OCI-LY7 (cell line): ENCODE results near the gene ITGB3. TPM values are rescaled to one million over a fixed set of nuclear protein-coding genes. Genes with fewer than 3 reads are reported as not detected.

Source experiments
- BruUV-seq: library from RNA; stranded (reverse); fragments of 400-500 nt; replicated peaks from 2 replicates; lab custom pipeline; 2021; lab: Mats Ljungman, UMichigan
- CTCF ChIA-PET: fragments of 300-600 bp; sonication (Branson Sonifier 250); formaldehyde crosslinking; loops from one replicate; lab custom pipeline; 2022; ENCODE audit warnings: antibody characterized with exemption; ENCODE audit not compliant: unreplicated experiment; lab: Charles Lee
- POLR2A ChIA-PET: fragments of 300-600 bp; sonication (Branson Sonifier 250); formaldehyde crosslinking; loops from one replicate; lab custom pipeline; 2022; ENCODE audit warnings: antibody characterized with exemption; lab: Charles Lee
- DNase-seq: peaks from one replicate; pipeline ENCODE4 v3.0.0-alpha.2; 2015; ENCODE audit warnings: low spot score
- H2AFZ ChIP-seq: fragments of 200-600 bp; sonication (generic), shearing (Covaris generic); 2 replicates; pipeline ENCODE4 v1.6.1; 2014; ENCODE audit warnings: mild to moderate bottlenecking, antibody characterized with exemption, low read length, moderate library complexity
- H3K27ac ChIP-seq: fragments of 200-600 bp; sonication (generic); 2 replicates; pipeline ENCODE4 v1.5.1; 2014; ENCODE audit warnings: mixed run types, low read depth, mild to moderate bottlenecking, moderate library complexity, low read length, inconsistent platforms; ENCODE audit not compliant: poor library complexity, severe bottlenecking
- H3K36me3 ChIP-seq: fragments of 200-600 bp; sonication (generic); 2 replicates; pipeline ENCODE4 v1.6.1; 2014; ENCODE audit warnings: mild to moderate bottlenecking, antibody characterized with exemption, low read length, moderate library complexity, mixed read lengths; ENCODE audit not compliant: insufficient read depth
- H3K4me1 ChIP-seq: fragments of 200-600 bp; sonication (generic); 2 replicates; pipeline ENCODE4 v1.5.1; 2014; ENCODE audit warnings: mild to moderate bottlenecking, low read length; ENCODE audit not compliant: insufficient read depth, poor library complexity, severe bottlenecking
- H3K4me2 ChIP-seq: fragments of 200-600 bp; sonication (generic); 2 replicates; pipeline ENCODE4 v1.6.1; 2014; ENCODE audit warnings: mild to moderate bottlenecking, low read length
- H3K4me3 ChIP-seq: fragments of 200-600 bp; sonication (generic); 2 replicates; pipeline ENCODE4 v1.5.1; 2014; ENCODE audit warnings: mild to moderate bottlenecking, low read depth, low read length; ENCODE audit not compliant: poor library complexity, severe bottlenecking
- H3K79me2 ChIP-seq: fragments of 200-600 bp; sonication (generic); 2 replicates; pipeline ENCODE4 v1.6.1; 2016; ENCODE audit warnings: low read depth, mild to moderate bottlenecking, low read length, moderate library complexity, mixed read lengths; ENCODE audit not compliant: insufficient read depth
- H3K9me2 ChIP-seq: fragments of 200-600 bp; sonication (generic); 2 replicates; pipeline ENCODE4 v1.6.1; 2016; ENCODE audit warnings: mild to moderate bottlenecking, low read length, mixed read lengths; ENCODE audit not compliant: insufficient read depth
- H3K9me3 ChIP-seq: fragments of 200-600 bp; sonication (generic); 2 replicates; pipeline ENCODE4 v1.6.1; 2014; ENCODE audit warnings: mild to moderate bottlenecking, mixed run types, low read length, mixed read lengths
- H4K20me1 ChIP-seq: fragments of 200-600 bp; sonication (generic); 2 replicates; pipeline ENCODE4 v1.6.1; 2014; ENCODE audit warnings: mild to moderate bottlenecking, antibody characterized with exemption, low read length, moderate library complexity, mixed read lengths; ENCODE audit not compliant: insufficient read depth
- EZH2phosphoT487 ChIP-seq: fragments of 200-600 bp; sonication (generic); IDR thresholded peaks from 2 replicates; pipeline ENCODE4 v1.6.1; 2018; ENCODE audit warnings: low read depth, borderline replicate concordance, mild to moderate bottlenecking, mixed run types, antibody characterized with exemption, low read length, moderate library complexity, mixed read lengths
- intact Hi-C: fragments of 100-400 bp; cut with micrococcal nuclease; formaldehyde crosslinking; loops from one replicate; pipeline ENCODE4 v1.10.0; 2022; ENCODE audit not compliant: unreplicated experiment
- total RNA-seq, 2 experiments: library from RNA; depleted of rRNA in 1 of 2; stranded (reverse); fragments of >200 nt in 1 of 2; shearing (Covaris generic) in 1 of 2; gene quantifications; 2 replicates each; pipeline ENCODE4 v1.2.3, GENCODE V29; 2014 to 2022
- TF ChIP-seq, protein P1 (sequence below): fragments of 200-600 bp; sonication (generic); conservative IDR thresholded peaks from 2 replicates; pipeline ENCODE4 v1.5.1; 2014; ENCODE audit warnings: mild to moderate bottlenecking, antibody characterized with exemption, low read length, moderate library complexity, mixed read lengths

ITGB3 gene
- total RNA-seq, 2 experiments from 2014 or later, result not detected

DNA sequence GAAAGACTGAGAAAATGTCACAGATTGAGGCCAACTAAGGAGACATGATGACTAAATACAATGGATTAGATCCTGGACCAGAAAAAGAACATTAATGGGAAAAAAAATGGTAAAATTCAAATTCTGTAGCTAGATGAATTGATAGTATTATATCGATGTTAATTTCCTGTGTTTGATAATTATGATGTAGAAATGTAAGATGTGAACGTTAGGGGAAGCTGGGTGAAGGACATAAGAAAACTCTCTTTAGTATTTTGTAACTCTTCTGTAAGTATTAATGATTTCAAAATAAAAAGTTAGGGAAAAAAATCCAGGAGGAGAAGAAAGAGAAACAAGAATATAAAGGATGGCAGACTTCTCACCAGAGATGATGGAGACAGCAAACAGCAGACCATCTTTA is 2.8 kb upstream of the ITGB3 start:
- intact Hi-C loops, result no loop called here
- H3K79me2 ChIP-seq, result no peaks in the 10 kb centered on the region
- H3K9me2 ChIP-seq, result no peaks in the 10 kb centered on the region
- no peaks in the 10 kb centered on the region for H4K20me1 ChIP-seq
- no peak for DNase-seq
- TF ChIP-seq, protein P1, sequence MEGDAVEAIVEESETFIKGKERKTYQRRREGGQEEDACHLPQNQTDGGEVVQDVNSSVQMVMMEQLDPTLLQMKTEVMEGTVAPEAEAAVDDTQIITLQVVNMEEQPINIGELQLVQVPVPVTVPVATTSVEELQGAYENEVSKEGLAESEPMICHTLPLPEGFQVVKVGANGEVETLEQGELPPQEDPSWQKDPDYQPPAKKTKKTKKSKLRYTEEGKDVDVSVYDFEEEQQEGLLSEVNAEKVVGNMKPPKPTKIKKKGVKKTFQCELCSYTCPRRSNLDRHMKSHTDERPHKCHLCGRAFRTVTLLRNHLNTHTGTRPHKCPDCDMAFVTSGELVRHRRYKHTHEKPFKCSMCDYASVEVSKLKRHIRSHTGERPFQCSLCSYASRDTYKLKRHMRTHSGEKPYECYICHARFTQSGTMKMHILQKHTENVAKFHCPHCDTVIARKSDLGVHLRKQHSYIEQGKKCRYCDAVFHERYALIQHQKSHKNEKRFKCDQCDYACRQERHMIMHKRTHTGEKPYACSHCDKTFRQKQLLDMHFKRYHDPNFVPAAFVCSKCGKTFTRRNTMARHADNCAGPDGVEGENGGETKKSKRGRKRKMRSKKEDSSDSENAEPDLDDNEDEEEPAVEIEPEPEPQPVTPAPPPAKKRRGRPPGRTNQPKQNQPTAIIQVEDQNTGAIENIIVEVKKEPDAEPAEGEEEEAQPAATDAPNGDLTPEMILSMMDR, result no peak
- TF ChIP-seq EZH2phosphoT487, result no peak
- H3K9me3 ChIP-seq, result no peaks in the 10 kb centered on the region
- ChIA-PET POLR2A (no interaction called here), CTCF (no interaction called here)
- no TSS peak for BruUV-seq
- no peak overlapping the region for H2AFZ ChIP-seq
- H3K4me1 ChIP-seq, result peaks cover 9% of the 10 kb centered on the region
- no peaks in the 10 kb centered on the region for H3K36me3 ChIP-seq
- no peak overlapping the region for H3K4me3 ChIP-seq
- no peak overlapping the region for H3K27ac ChIP-seq
- H3K4me2 ChIP-seq, result no peak overlapping the region

DNA sequence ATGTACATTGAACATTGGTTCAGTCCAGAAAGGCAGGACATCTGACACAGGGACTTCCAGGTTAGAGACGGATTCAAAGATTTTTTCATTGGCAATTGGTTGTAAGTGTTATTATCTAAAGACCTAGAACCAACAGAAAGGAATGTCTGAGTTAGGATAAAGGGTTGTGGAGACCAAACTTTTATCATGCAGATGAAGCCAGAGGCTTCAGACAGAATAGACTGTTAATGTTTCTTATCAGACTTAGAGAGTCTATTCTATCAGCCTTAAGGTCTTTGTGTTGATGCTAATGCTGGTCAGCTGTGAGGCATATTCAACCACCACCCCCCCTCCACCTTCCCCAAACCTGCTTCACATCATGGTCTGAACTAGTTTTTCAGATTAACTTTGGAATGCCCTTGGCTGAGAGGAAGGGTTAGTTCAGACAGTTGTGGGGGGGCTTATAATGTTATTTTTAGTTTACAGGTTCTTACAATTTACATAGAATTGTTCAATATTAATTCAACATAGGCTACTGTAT is 2.1 kb upstream of the ITGB3 start:
- Histone ChIP-seq H3K4me2 (no peak overlapping the region), H3K79me2 (no peaks in the 10 kb centered on the region), H3K9me2 (no peaks in the 10 kb centered on the region), H2AFZ (no peak overlapping the region), H4K20me1 (no peaks in the 10 kb centered on the region), H3K4me3 (no peak overlapping the region), H3K9me3 (no peaks in the 10 kb centered on the region), H3K36me3 (no peaks in the 10 kb centered on the region), H3K27ac (no peak overlapping the region), H3K4me1 (peaks cover 9% of the 10 kb centered on the region)
- TF ChIP-seq EZH2phosphoT487, result no peak
- TF ChIP-seq, protein P1, result no peak
- DNase-seq, result no peak
- POLR2A ChIA-PET, result no interaction called here
- CTCF ChIA-PET, result no interaction called here
- intact Hi-C loops, result no loop called here
- BruUV-seq, result no TSS peak

DNA sequence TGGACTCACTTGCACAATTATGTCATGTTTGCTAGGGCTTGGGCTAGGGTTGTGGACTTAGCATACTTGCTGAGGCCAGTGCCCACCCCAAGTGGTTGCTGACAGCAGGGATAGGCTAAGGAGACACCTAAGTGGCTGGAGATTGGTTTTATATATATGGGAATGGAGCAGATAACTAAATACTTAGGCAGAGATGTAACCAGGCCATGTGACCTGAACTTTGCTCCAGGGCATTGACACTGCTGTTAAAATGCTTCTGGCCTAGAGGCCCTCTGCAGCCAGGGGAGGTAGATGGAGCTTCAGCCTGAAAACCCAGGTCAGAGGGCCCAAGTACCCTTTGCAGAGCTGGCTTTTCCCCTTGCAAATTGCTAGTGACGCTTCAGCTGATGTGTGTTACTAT is 1.4 kb upstream of the ITGB3 start:
- no peak overlapping the region for H2AFZ ChIP-seq
- no peaks in the 10 kb centered on the region for H3K36me3 ChIP-seq
- H3K9me3 ChIP-seq, result no peaks in the 10 kb centered on the region
- ChIA-PET CTCF (interaction anchor here (0.6 kb wide), 1 partner anchor 363 kb away, joined by 3 read pairs; no protein-coding TSS in a partner anchor), POLR2A (interaction anchor here (0.6 to 1.4 kb wide), 2 partner anchors 49 to 424 kb away, joined by 3 to 11 read pairs; no protein-coding TSS in a partner anchor)
- no peak overlapping the region for H3K4me3 ChIP-seq
- no peaks in the 10 kb centered on the region for H3K9me2 ChIP-seq
- no peaks in the 10 kb centered on the region for H3K79me2 ChIP-seq
- intact Hi-C loops, result loop anchor here (2.0 kb wide), 1 partner anchor 63 kb away; no protein-coding TSS in a partner anchor
- H3K27ac ChIP-seq, result no peak overlapping the region
- peaks cover 9% of the 10 kb centered on the region for H3K4me1 ChIP-seq
- H4K20me1 ChIP-seq, result no peaks in the 10 kb centered on the region
- TF ChIP-seq, protein P1, result no peak
- no peak for TF ChIP-seq EZH2phosphoT487
- no peak overlapping the region for H3K4me2 ChIP-seq
- BruUV-seq, result no TSS peak
- no peak for DNase-seq
